ENCODE measurements around the gene SOSTDC1. TPM values are rescaled to one million over a fixed set of nuclear protein-coding genes. Genes with fewer than 3 reads are reported as not detected.

SOSTDC1 gene
- total RNA-seq, 1 donor from 2014 or later: 1.4 TPM

GRCh38 chr7:16422103-16422435 is 43.5 kb downstream of the SOSTDC1 start:
- intact Hi-C loops (cut with DNase I): no loop called here
- no peak for ATAC-seq
- no peak for DNase-seq (ENCODE audit: low spot score)

- DNase-seq (ENCODE audit: low spot score): peak; percentile 65
- intact Hi-C loops (cut with DNase I): no loop called here
These were observed 44.0 kb downstream of the SOSTDC1 start, which contains the start of gene CRPPA for GRCh38 chr7:16421333-16422102. Gene CRPPA, minus strand, starts transcription at chr7:16421538. Its CDS starts 216 bp downstream, at chr7:16421322.

DNA sequence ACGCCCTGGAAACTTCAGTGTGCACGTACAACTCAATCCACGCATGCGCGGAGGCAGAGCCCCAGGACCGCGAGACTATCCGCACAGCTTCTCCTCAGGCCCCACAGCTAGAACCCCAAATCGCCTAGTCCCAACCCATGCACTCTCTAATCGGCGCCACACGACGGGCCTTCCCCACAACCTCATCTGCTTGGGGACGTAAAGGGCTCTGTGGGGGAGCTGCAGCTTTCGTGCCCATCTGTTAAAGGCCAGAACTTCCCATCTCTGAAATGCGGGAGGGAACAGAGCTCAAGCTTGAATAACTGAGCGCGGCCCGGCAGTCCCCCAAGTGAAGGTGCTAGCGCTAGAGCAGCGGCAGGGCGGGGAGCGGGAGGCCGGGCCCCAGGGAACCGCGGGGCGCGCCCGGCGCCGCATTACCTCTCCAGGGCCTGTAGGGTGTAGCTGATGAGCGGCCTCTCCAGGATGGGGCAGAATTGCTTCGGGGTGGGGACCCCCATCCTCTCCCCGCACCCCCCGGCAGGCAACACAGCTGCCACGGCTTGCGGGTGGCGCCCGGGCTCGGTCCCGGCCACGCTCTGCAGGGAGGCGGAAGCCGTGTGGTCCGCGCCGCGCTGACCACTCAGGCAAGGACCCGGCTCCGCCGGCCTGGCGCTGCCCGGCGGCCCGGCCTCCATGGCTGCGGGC is 44.7 kb downstream of the SOSTDC1 start:
- intact Hi-C loops (cut with DNase I): no loop called here
- ATAC-seq: peak; percentile 98
- peak; percentile 93 for DNase-seq (ENCODE audit: low spot score)

More at GRCh38 chr7:16421333-16422102, 44.0 kb downstream of the SOSTDC1 start, which contains the start of gene CRPPA:
- peak; percentile 37 for ATAC-seq

- ATAC-seq: no peak
- intact Hi-C loops (cut with DNase I): no loop called here
- no peak for DNase-seq (ENCODE audit: low spot score)
These were observed 45.2 kb downstream of the SOSTDC1 start for GRCh38 chr7:16420329-16420648.

DNA sequence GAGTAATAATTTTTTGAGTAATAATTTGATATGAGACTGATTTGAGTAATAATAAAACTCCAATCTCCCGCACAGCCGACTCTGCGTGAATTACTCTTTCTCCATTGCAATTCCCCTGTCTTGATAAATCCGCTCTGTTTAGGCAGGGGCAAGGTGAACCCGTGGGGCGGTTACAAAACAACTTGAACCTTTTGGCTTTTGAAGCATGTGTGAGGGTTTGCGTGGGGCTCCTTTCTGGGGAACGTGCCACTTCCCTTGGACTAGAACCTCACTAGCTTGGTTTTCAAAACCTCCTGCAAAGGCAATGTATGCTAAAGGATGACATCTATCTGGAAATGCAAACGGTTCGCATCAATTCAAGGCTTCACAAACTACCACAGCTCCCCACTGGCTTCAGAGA is 45.7 kb downstream of the SOSTDC1 start:
- ATAC-seq: no peak
- no peak for DNase-seq (ENCODE audit: low spot score)
- intact Hi-C loops (cut with DNase I): no loop called here

DNA sequence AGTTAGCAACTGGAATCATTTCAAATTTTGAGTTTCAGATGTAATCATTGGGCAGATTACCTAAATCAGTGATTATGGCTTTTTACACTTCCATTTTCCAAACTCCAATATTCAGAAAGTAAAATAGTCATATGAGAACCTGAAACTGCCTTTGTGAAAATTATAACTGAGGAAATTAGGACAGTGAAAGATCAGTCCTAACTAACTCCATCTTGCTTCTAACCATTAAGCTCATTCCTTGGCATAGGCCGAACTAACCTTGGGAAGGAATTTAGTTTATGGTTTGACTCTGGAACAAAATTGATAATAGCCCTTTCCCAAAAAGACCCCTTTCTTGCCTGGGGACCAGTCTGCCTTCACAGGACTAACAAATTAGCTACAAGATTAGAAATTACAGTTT is 46.4 kb downstream of the SOSTDC1 start:
- ATAC-seq: no peak
- intact Hi-C loops (cut with DNase I): no loop called here

GRCh38 chr7:16417906-16418305 is 47.6 kb downstream of the SOSTDC1 start:
- DNase-seq (ENCODE audit: low spot score) (no peak), ATAC-seq (no peak)
- intact Hi-C loops (cut with DNase I): no loop called here

More for the DNA sequence above, 46.4 kb downstream of the SOSTDC1 start:
- DNase-seq (ENCODE audit: low spot score): no peak

GRCh38 chr7:16416289-16417282 is 49.0 kb downstream of the SOSTDC1 start:
- no peak for DNase-seq (ENCODE audit: low spot score)
- intact Hi-C loops (cut with DNase I): no loop called here
- no peak for ATAC-seq

GRCh38 chr7:16412274-16413254 is 53.0 kb downstream of the SOSTDC1 start:
- DNase-seq (ENCODE audit: low spot score) (no peak), ATAC-seq (no peak)
- intact Hi-C loops (cut with DNase I): no loop called here

Other genes starting within 250 kb of the SOSTDC1 start
- 9.9 TPM for gene CRPPA, start 44.2 kb downstream of the SOSTDC1 start, total RNA-seq
- gene LRRC72, start 61.1 kb upstream of the SOSTDC1 start, total RNA-seq: not detected
- 29.5 TPM for gene ANKMY2, start 180.0 kb upstream of the SOSTDC1 start, total RNA-seq
- gene BZW2, start 180.4 kb upstream of the SOSTDC1 start, total RNA-seq: 30.8 TPM